GM21381 (cell line): ENCODE data around the gene MBNL3.

ENCODE experiments used
- ATAC-seq: cut with Tn5 transposase; IDR thresholded peaks from one replicate; pipeline ENCODE4 v1.9.1; 2021; ENCODE audit warnings: mild to moderate bottlenecking, moderate library complexity; ENCODE audit not compliant: unreplicated experiment

The MBNL3 gene

GRCh38 chrX:132423323-132423722 lies 65.5 kb downstream of the MBNL3 start:
- ATAC-seq: no peak

- ATAC-seq: no peak
These were observed 73.8 kb downstream of the MBNL3 start for GRCh38 chrX:132415012-132415411.

GRCh38 chrX:132414404-132414803 lies 74.4 kb downstream of the MBNL3 start:
- ATAC-seq: no peak

GRCh38 chrX:132413459-132413858 lies 75.4 kb downstream of the MBNL3 start:
- ATAC-seq: no peak

GRCh38 chrX:132412208-132412607 lies 76.6 kb downstream of the MBNL3 start:
- ATAC-seq: no peak

- ATAC-seq: no peak
These were observed 77.4 kb downstream of the MBNL3 start for GRCh38 chrX:132411310-132411977.

GRCh38 chrX:132409780-132410556 lies 78.9 kb downstream of the MBNL3 start:
- ATAC-seq: no peak

GRCh38 chrX:132407691-132408090 lies 81.1 kb downstream of the MBNL3 start:
- no peak for ATAC-seq

- no peak for ATAC-seq
These were observed 82.7 kb downstream of the MBNL3 start for GRCh38 chrX:132406106-132406505.

- ATAC-seq: no peak
These were observed 84.6 kb downstream of the MBNL3 start for GRCh38 chrX:132404266-132404665.

- no peak for ATAC-seq
These were observed 86.9 kb downstream of the MBNL3 start for GRCh38 chrX:132401935-132402334.

- no peak for ATAC-seq
These were observed 88.1 kb downstream of the MBNL3 start for GRCh38 chrX:132400706-132401105.

GRCh38 chrX:132395645-132396044 lies 93.2 kb downstream of the MBNL3 start:
- no peak for ATAC-seq

GRCh38 chrX:132395026-132395425 lies 93.8 kb downstream of the MBNL3 start:
- no peak for ATAC-seq

GRCh38 chrX:132394591-132394990 lies 94.2 kb downstream of the MBNL3 start:
- no peak for ATAC-seq

- ATAC-seq: no peak
These were observed 94.8 kb downstream of the MBNL3 start for GRCh38 chrX:132393992-132394391.

- no peak for ATAC-seq
These were observed 95.4 kb downstream of the MBNL3 start for GRCh38 chrX:132393485-132393884.

GRCh38 chrX:132393085-132393484 lies 95.8 kb downstream of the MBNL3 start:
- no peak for ATAC-seq

GRCh38 chrX:132390792-132391191 lies 98.0 kb downstream of the MBNL3 start:
- no peak for ATAC-seq

GRCh38 chrX:132389480-132389879 lies 99.4 kb downstream of the MBNL3 start:
- ATAC-seq: no peak

- ATAC-seq: no peak
These were observed 100.5 kb downstream of the MBNL3 start for GRCh38 chrX:132388371-132388770.

- no peak for ATAC-seq
These were observed 104.5 kb downstream of the MBNL3 start for GRCh38 chrX:132384301-132384700.
